Esophagus mucosa (tissue), 1 donor: ENCODE data around the gene CCDC186. TPM values are rescaled to one million over a fixed set of nuclear protein-coding genes. Genes with fewer than 3 reads are reported as not detected.
A peak's percentile ranks its signal among the peaks of the same experiment; 100 is the strongest.
"Not testable (repeated sequence)": the region's sequence is repeated elsewhere in the genome, so short reads cannot be mapped to it uniquely, and the experiment has no call there.

Experiments used
- ATAC-seq: fragments of 200-7000 bp; cut with Tn5 transposase; one replicate; pipeline ENCODE4 v1.9.1; 2020
- total RNA-seq: library from RNA; stranded (reverse); gene quantifications from one replicate; pipeline ENCODE4 v1.2.4, GENCODE V29; 2023
- donor health status: DM: yes; HTN: yes; CAD: no.

Gene CCDC186
- total RNA-seq, 1 donor from 2014 or later: 19.7 TPM

- ATAC-seq: no peak
Measured at GRCh38 chr10:114172776-114173602, 1.0 kb downstream of the CCDC186 start.

GRCh38 chr10:114172216-114172615, 1.8 kb downstream of the CCDC186 start:
- no peak for ATAC-seq

GRCh38 chr10:114168450-114169009, 5.5 kb downstream of the CCDC186 start:
- ATAC-seq: no peak

- ATAC-seq: no peak
Measured at GRCh38 chr10:114167985-114168384, 6.0 kb downstream of the CCDC186 start.

- no peak for ATAC-seq
Measured at GRCh38 chr10:114166494-114166893, 7.5 kb downstream of the CCDC186 start.

- peak; percentile 20 for ATAC-seq
Measured at GRCh38 chr10:114166043-114166442, 8.0 kb downstream of the CCDC186 start.

- no peak for ATAC-seq
Measured at GRCh38 chr10:114163062-114163461, 10.9 kb downstream of the CCDC186 start.

- ATAC-seq: no peak
Measured at GRCh38 chr10:114157912-114158311, 16.1 kb downstream of the CCDC186 start.

GRCh38 chr10:114151892-114152291, 22.1 kb downstream of the CCDC186 start:
- ATAC-seq: no peak

GRCh38 chr10:114151486-114151885, 22.5 kb downstream of the CCDC186 start:
- ATAC-seq: peak; percentile 97

GRCh38 chr10:114149476-114149875, 24.5 kb downstream of the CCDC186 start:
- not testable (repeated sequence) for ATAC-seq

GRCh38 chr10:114143160-114143559, 30.8 kb downstream of the CCDC186 start:
- ATAC-seq: no peak

GRCh38 chr10:114142018-114142417, 32.0 kb downstream of the CCDC186 start:
- no peak for ATAC-seq

- ATAC-seq: not testable (repeated sequence)
Measured at GRCh38 chr10:114140827-114141226, 33.2 kb downstream of the CCDC186 start.

GRCh38 chr10:114140036-114140435, 34.0 kb downstream of the CCDC186 start:
- no peak for ATAC-seq

GRCh38 chr10:114138581-114138980, 35.4 kb downstream of the CCDC186 start:
- no peak for ATAC-seq

GRCh38 chr10:114135476-114135875, 38.5 kb downstream of the CCDC186 start:
- no peak for ATAC-seq

- ATAC-seq: no peak
Measured at GRCh38 chr10:114131094-114131493, 42.9 kb downstream of the CCDC186 start.

GRCh38 chr10:114121031-114121430, 53.0 kb downstream of the CCDC186 start:
- no peak for ATAC-seq

- no peak for ATAC-seq
Measured at GRCh38 chr10:114118514-114118913, 55.5 kb downstream of the CCDC186 start.

GRCh38 chr10:114117728-114118127, 56.3 kb downstream of the CCDC186 start:
- ATAC-seq: no peak

- ATAC-seq: no peak
Measured at GRCh38 chr10:114115661-114116445, 58.1 kb downstream of the CCDC186 start.
